ENCODE results near the gene TEAD3.
"Not testable (repeated sequence)": the region's sequence is repeated elsewhere in the genome, so short reads cannot be mapped to it uniquely, and the experiment has no call there.

The TEAD3 gene

GRCh38 chr6:35496841-35497570 lies at the start of gene TEAD3:
TSS of gene TEAD3 (minus strand) at chr6:35497079.
- no peak for DNase-seq

- DNase-seq: no peak
Measured at GRCh38 chr6:35544769-35545361, 48.0 kb upstream of the TEAD3 start.

GRCh38 chr6:35543459-35544193 lies 46.7 kb upstream of the TEAD3 start:
- no peak for DNase-seq

- DNase-seq: no peak
Measured at GRCh38 chr6:35541836-35542235, 45.0 kb upstream of the TEAD3 start.

GRCh38 chr6:35539223-35539622 lies 42.3 kb upstream of the TEAD3 start:
- DNase-seq: no peak

GRCh38 chr6:35535847-35536246 lies 39.0 kb upstream of the TEAD3 start:
- DNase-seq: not testable (repeated sequence)

GRCh38 chr6:35534407-35535170 lies 37.7 kb upstream of the TEAD3 start:
- no peak for DNase-seq

GRCh38 chr6:35533981-35534380 lies 37.1 kb upstream of the TEAD3 start:
- DNase-seq: no peak

GRCh38 chr6:35532126-35532525 lies 35.2 kb upstream of the TEAD3 start:
- DNase-seq: no peak

GRCh38 chr6:35524380-35525020 lies 27.6 kb upstream of the TEAD3 start:
- no peak for DNase-seq

GRCh38 chr6:35522660-35523658 lies 26.1 kb upstream of the TEAD3 start:
- peak; percentile 44 for DNase-seq

GRCh38 chr6:35522151-35522550 lies 25.3 kb upstream of the TEAD3 start:
- DNase-seq: no peak

GRCh38 chr6:35521235-35521634 lies 24.4 kb upstream of the TEAD3 start:
- DNase-seq: no peak

- DNase-seq: no peak
Measured at GRCh38 chr6:35519313-35520015, 22.6 kb upstream of the TEAD3 start.

GRCh38 chr6:35518566-35519312 lies 21.9 kb upstream of the TEAD3 start:
- no peak for DNase-seq

- not testable (repeated sequence) for DNase-seq
Measured at GRCh38 chr6:35517978-35518377, 21.1 kb upstream of the TEAD3 start.

GRCh38 chr6:35516712-35517111 lies 19.8 kb upstream of the TEAD3 start:
- DNase-seq: no peak

GRCh38 chr6:35515939-35516338 lies 19.1 kb upstream of the TEAD3 start:
- not testable (repeated sequence) for DNase-seq

- DNase-seq: no peak
Measured at GRCh38 chr6:35514587-35514986, 17.7 kb upstream of the TEAD3 start.

- no peak for DNase-seq
Measured at GRCh38 chr6:35512740-35513139, 15.9 kb upstream of the TEAD3 start, which contains the start of gene TULP1. TSS of gene TULP1 (minus strand) at chr6:35512896. CDS start at chr6:35512858, 38 bp downstream.

Data from NCI-H2227 treated with DMSO at 0.1 percent for 48 hours (cell line).